HG03060 (cell line): ENCODE measurements around the gene IKBKG.
"Not testable (repeated sequence)": the region's sequence is repeated elsewhere in the genome, so short reads cannot be mapped to it uniquely, and the experiment has no call there.

Source experiments
- ATAC-seq: cut with Tn5 transposase; IDR thresholded peaks from one replicate; pipeline ENCODE4 v1.9.1; 2021; ENCODE audit warnings: low read depth, moderate number of reproducible peaks; ENCODE audit not compliant: unreplicated experiment

Gene IKBKG

DNA sequence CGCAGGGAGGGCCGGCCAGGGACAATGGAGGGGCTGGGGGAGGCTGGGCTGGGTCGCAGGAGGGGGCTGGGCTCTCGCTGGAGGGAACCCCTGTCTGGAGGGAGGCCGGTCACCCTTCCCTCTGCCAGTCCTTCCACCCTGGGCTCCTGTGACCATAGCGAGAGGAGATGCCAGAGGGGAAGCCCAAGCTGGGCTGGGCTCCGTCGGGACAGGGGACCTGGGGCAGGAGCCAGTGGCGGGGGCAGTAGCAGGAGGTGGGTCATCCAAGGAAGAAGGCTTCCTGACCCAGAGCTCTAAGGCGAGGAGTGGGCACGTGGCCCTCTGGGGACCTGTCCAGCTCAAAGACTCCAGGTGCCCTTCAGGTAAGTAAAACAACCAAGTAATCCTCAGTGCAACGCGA lies 54.8 kb downstream of the IKBKG start:
- ATAC-seq, result no peak

GRCh38 chrX:154602766-154603437 lies 55.5 kb downstream of the IKBKG start:
- no peak for ATAC-seq

DNA sequence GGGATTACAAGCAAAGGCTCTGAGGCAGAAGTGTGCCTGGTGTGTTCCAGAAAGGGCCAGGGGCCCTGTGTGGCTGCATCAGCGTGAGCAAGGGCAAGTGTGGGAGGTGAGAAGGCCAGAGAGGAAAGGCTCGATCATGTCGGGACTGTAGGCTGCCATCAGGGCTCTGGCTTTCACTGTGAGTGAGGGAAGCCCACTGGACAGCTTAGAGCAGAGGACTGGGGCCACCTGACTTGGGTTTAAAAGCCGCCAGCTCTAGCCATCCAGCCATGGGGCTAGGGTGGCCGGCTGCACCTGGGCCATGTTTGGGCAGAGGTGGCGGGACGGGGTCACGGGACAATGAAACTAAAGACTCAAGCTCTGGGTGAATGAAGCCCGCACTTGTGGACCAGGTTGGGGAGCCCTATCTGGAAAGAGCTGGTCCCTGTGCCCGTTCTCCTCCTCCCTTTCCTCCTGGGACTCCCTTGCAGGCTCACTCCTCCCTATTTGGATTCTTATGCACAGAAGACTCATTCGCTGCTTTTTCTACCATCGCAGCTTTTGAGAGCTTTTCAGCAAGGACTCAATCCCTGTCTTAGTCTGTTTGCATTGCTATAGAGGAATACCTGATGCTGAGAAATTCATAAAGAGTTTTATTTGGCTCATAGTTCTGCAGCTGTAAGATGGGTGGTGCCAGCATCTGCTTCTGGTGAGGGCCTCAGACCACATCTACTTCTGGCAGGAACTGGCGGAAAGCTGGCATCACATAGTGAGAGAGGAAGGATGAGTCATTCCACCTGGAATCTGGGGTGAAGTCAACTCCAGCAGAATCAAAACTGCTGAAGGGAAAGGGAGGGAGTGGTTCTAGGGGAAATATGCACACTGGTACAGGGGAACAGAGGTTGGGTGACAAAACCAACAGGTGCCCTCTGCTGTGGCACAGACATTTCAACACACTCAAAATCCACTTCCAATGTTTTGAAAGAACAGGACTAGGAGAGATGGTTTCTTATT lies 56.3 kb downstream of the IKBKG start:
- no peak for ATAC-seq

DNA sequence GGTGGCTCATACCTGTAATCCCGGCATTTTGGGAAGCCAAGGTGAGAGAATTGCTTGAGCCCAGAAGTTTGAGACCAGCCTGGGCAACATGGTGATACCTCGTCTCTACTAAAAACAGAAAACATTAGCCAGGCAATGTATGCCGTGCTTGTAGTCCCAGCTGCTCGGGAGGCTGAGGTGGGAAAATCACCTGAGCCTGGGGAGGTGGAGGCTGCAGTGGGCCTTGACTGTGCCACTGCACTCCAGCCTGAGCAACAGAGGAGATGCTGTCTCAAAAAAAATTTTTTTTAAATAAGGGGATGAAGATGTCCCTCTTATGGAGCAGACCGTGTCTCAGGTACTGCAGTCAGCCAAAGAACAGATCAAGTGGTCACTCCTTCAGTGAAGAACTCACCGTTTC lies 58.1 kb downstream of the IKBKG start:
- ATAC-seq, result no peak

- no peak for ATAC-seq
Measured at GRCh38 chrX:154607370-154607769, 60.0 kb downstream of the IKBKG start.

GRCh38 chrX:154607976-154608375 lies 60.6 kb downstream of the IKBKG start:
- not testable (repeated sequence) for ATAC-seq

- ATAC-seq, result not testable (repeated sequence)
Measured at GRCh38 chrX:154608823-154609222, 61.4 kb downstream of the IKBKG start.

GRCh38 chrX:154611146-154611545 lies 63.7 kb downstream of the IKBKG start:
- ATAC-seq, result not testable (repeated sequence)

GRCh38 chrX:154613586-154613985 lies 66.2 kb downstream of the IKBKG start:
- ATAC-seq, result not testable (repeated sequence)
